ENCODE measurements around the gene NRN1L.
"Not testable (repeated sequence)": the region's sequence is repeated elsewhere in the genome, so short reads cannot be mapped to it uniquely, and the experiment has no call there.

NRN1L gene

GRCh38 chr16:67861877-67862276, 22.8 kb upstream of the NRN1L start:
- DNase-seq, result no peak

- DNase-seq, result no peak
Measured at GRCh38 chr16:67862623-67863583, 21.8 kb upstream of the NRN1L start.

GRCh38 chr16:67864044-67864443, 20.6 kb upstream of the NRN1L start:
- not testable (repeated sequence) for DNase-seq

GRCh38 chr16:67864594-67864993, 20.1 kb upstream of the NRN1L start:
- DNase-seq, result no peak

GRCh38 chr16:67865318-67865717, 19.4 kb upstream of the NRN1L start:
- DNase-seq, result no peak

- DNase-seq, result no peak
Measured at GRCh38 chr16:67868290-67868689, 16.4 kb upstream of the NRN1L start.

GRCh38 chr16:67869653-67870052, 15.0 kb upstream of the NRN1L start:
- no peak for DNase-seq

- DNase-seq, result no peak
Measured at GRCh38 chr16:67871256-67871655, 13.4 kb upstream of the NRN1L start.

GRCh38 chr16:67872131-67872630, 12.5 kb upstream of the NRN1L start:
- DNase-seq, result no peak

- peak; percentile 92 for DNase-seq
Measured at GRCh38 chr16:67872631-67873434, 11.9 kb upstream of the NRN1L start, which contains the start of gene EDC4. Gene EDC4, plus strand, starts transcription at chr16:67873052. Its CDS starts 210 bp downstream, at chr16:67873262.

GRCh38 chr16:67873435-67874370, 11.0 kb upstream of the NRN1L start:
- DNase-seq, result no peak

GRCh38 chr16:67874372-67874771, 10.3 kb upstream of the NRN1L start:
- no peak for DNase-seq

- no peak for DNase-seq
Measured at GRCh38 chr16:67877064-67877463, 7.6 kb upstream of the NRN1L start.

GRCh38 chr16:67878232-67878631, 6.5 kb upstream of the NRN1L start:
- no peak for DNase-seq

- no peak for DNase-seq
Measured at GRCh38 chr16:67878846-67879245, 5.8 kb upstream of the NRN1L start.

- no peak for DNase-seq
Measured at GRCh38 chr16:67879462-67879861, 5.2 kb upstream of the NRN1L start.

- no peak for DNase-seq
Measured at GRCh38 chr16:67879936-67880335, 4.7 kb upstream of the NRN1L start.

- DNase-seq, result no peak
Measured at GRCh38 chr16:67880584-67880983, 4.1 kb upstream of the NRN1L start.

GRCh38 chr16:67881621-67882161, 3.0 kb upstream of the NRN1L start:
- no peak for DNase-seq

GRCh38 chr16:67882374-67883145, 2.1 kb upstream of the NRN1L start:
- DNase-seq, result no peak

All from activated CD4-positive, alpha-beta T cell treated with anti-CD3 and anti-CD28 coated beads, Interleukin-10, Interleukin-2, amounts not matched to agents 100 ng/mL and 50 ng/mL, durations not matched to agents 16 hours and 8 hours (primary cell).